ENCODE measurements around the gene E2F1. TPM values are rescaled to one million over a fixed set of nuclear protein-coding genes. Genes with fewer than 3 reads are reported as not detected.
A peak's percentile ranks its signal among the peaks of the same experiment; 100 is the strongest.

The E2F1 gene
- total RNA-seq, 1 donor from 2014 or later, result 8.9 TPM

DNA sequence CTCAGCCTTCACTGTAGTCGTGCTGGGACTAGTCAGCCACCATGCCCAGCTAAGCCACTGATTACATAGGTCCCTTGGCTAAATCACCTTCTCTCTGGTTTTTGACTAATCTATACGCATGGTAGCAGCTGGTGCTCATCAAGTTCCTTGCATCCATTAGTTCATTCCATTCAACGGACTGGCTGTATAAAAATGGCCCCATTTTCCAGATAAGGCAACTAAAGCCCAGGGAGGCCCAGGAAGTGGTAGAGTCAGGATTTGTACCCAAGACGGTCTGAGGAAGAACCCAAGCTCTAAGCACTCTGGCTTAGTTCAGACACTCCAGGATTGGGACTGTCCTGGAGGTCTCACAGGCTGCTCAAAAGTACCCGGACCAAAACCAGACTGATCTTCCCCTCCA is 4.9 kb downstream of the E2F1 start:
- POLR2A ChIA-PET, result interaction anchor here (1.5 kb wide), 1 partner anchor 38 kb away, joined by 3 read pairs; the partner anchor contains the start of gene PXMP4
- DNase-seq, result no peak
- TF ChIP-seq, protein P1, sequence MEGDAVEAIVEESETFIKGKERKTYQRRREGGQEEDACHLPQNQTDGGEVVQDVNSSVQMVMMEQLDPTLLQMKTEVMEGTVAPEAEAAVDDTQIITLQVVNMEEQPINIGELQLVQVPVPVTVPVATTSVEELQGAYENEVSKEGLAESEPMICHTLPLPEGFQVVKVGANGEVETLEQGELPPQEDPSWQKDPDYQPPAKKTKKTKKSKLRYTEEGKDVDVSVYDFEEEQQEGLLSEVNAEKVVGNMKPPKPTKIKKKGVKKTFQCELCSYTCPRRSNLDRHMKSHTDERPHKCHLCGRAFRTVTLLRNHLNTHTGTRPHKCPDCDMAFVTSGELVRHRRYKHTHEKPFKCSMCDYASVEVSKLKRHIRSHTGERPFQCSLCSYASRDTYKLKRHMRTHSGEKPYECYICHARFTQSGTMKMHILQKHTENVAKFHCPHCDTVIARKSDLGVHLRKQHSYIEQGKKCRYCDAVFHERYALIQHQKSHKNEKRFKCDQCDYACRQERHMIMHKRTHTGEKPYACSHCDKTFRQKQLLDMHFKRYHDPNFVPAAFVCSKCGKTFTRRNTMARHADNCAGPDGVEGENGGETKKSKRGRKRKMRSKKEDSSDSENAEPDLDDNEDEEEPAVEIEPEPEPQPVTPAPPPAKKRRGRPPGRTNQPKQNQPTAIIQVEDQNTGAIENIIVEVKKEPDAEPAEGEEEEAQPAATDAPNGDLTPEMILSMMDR (IDR thresholded peaks at IDR 0.05), result no peak
- intact Hi-C loops (cut with micrococcal nuclease), result no loop called here
- peaks cover 47% of the 10 kb centered on the region for H3K4me1 Mint-ChIP-seq
- H3K27me3 Mint-ChIP-seq, result no peaks in the 10 kb centered on the region
- no peaks in the 10 kb centered on the region for H3K36me3 Mint-ChIP-seq (ENCODE audit: low read depth)
- CTCF ChIA-PET, result interaction anchor here (0.8 kb wide), 1 partner anchor 14 kb away, joined by 3 read pairs; no protein-coding TSS in a partner anchor
- no peak overlapping the region for H3K27ac Mint-ChIP-seq
- no peak overlapping the region for H3K4me3 Mint-ChIP-seq
- no peaks in the 10 kb centered on the region for H3K9me3 Mint-ChIP-seq
- ATAC-seq (ENCODE audit: low read depth), result no peak

DNA sequence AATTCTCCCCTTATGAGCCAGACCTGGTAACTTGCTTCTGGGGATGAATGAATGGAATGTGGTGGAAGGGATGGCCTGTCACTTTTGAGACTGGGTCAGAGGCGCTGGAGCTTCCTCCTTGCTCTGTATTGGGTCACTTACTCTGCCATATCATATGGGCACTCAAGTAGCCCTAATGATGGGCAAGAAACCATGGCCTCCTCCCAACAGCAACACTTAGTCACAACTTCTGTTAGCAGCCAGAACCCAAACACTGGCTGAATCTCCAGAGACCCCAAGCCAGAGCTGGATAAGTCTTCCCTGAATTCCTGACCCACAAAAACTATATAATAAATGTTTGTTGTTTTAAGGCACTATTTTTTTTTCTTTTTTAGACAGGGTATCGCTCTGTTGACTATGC is 5.5 kb downstream of the E2F1 start:
- Mint-ChIP-seq H3K27me3 (no peaks in the 10 kb centered on the region), H3K36me3 (ENCODE audit: low read depth) (no peaks in the 10 kb centered on the region), H3K4me1 (peaks cover 47% of the 10 kb centered on the region), H3K9me3 (no peaks in the 10 kb centered on the region), H3K27ac (no peak overlapping the region), H3K4me3 (no peak overlapping the region)
- intact Hi-C loops (cut with micrococcal nuclease), result no loop called here
- no peak for DNase-seq
- ATAC-seq (ENCODE audit: low read depth), result no peak
- POLR2A ChIA-PET, result interaction anchor here (1.5 kb wide), 1 partner anchor 39 kb away, joined by 3 read pairs; the partner anchor contains the start of gene PXMP4
- CTCF ChIA-PET, result no interaction called here
- TF ChIP-seq, protein P1 (IDR thresholded peaks at IDR 0.05), result no peak

DNA sequence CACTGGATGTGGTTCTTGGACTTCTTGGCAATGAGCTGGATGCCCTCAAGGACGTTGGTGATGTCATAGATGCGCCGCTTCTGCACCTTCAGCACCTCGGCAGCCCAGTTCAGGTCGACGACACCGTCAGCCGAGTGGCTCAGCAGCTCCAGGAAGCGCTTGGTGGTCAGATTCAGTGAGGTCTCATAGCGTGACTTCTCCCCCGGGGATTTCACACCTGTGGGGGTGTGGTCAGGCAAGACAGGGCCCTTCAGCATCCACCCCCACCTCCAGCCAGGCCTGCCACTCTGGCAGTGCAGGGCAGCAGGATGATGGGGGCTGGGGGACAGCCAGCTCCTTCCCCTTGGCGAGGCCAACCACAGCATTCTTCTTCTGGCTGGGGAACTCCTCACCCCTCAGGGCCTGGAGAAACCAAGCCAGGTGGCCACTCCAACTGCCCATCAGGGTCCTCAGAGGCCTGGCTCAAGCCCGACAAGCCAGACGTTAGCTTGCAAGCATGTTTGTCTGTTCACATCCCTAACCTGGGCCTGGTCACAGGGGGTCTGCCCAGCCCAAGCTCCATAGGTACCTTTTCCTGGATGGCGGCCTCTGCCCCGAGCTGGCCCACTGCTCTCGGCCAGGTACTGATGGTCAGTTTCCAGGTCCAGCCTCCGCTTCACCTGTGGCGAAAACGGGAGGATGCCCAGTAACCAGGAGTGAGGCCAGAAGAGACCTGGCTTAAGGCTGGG is 6.3 kb downstream of the E2F1 start:
- H3K27ac Mint-ChIP-seq, result peak overlapping the region; percentile 35
- CTCF ChIA-PET, result interaction anchor here (2.7 kb wide), 1 partner anchor 12 kb away, joined by 23 read pairs; no protein-coding TSS in a partner anchor
- ATAC-seq (ENCODE audit: low read depth), result peak; percentile 86
- TF ChIP-seq, protein P1 (IDR thresholded peaks at IDR 0.05), result no peak
- DNase-seq, result no peak
- POLR2A ChIA-PET, result interaction anchor here (0.8 to 1.9 kb wide), 4 partner anchors 12 to 99 kb away, joined by 3 to 18 read pairs (median 3); partner anchors contain the start of genes ACTL10 and PXMP4
- H3K4me3 Mint-ChIP-seq, result no peak overlapping the region
- intact Hi-C loops (cut with micrococcal nuclease), result no loop called here
- H3K27me3 Mint-ChIP-seq, result no peaks in the 10 kb centered on the region
- H3K9me3 Mint-ChIP-seq, result no peaks in the 10 kb centered on the region
- no peaks in the 10 kb centered on the region for H3K36me3 Mint-ChIP-seq (ENCODE audit: low read depth)
- peaks cover 43% of the 10 kb centered on the region for H3K4me1 Mint-ChIP-seq

DNA sequence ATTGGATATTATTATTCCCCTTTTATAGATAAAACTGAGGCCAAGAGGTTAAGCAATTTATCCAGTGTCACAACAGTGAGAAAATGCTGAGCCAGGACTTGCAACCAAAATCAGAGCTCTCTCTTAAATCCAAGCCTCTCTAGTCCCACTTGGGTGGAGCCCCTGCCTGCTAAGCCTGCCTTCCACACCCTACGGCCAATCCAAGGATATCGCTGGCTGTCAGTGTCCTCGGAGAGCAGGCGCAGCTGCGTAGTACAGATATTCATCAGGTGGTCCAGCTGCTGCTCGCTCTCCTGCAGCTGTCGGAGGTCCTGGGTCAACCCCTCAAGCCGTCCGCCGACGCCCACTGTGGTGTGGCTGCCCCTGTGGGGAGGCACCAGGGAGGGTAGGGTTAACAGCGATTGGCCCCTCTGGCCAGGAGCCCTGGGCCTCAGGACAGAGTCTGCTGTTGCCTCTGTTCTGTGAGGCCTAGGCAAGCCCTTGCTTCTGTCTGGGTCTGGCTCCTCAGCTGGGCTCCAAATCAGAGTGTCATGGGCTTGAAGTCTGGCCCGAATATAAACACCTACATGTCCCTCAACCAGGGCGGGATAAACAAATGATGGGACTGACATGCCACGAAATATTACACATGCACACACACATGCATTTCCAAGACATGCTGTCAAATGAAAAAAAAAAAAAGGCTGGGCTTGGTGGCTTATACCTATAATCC is 8.0 kb downstream of the E2F1 start:
- CTCF ChIA-PET, result interaction anchor here (2.7 kb wide), 1 partner anchor 10 kb away, joined by 23 read pairs; no protein-coding TSS in a partner anchor
- DNase-seq (no peak), ATAC-seq (ENCODE audit: low read depth) (no peak)
- no peaks in the 10 kb centered on the region for H3K36me3 Mint-ChIP-seq (ENCODE audit: low read depth)
- H3K27me3 Mint-ChIP-seq, result no peaks in the 10 kb centered on the region
- H3K9me3 Mint-ChIP-seq, result no peaks in the 10 kb centered on the region
- no peak overlapping the region for H3K4me3 Mint-ChIP-seq
- intact Hi-C loops (cut with micrococcal nuclease), result no loop called here
- peaks cover 47% of the 10 kb centered on the region for H3K4me1 Mint-ChIP-seq
- H3K27ac Mint-ChIP-seq, result peak overlapping the region; percentile 35
- POLR2A ChIA-PET, result interaction anchor here (0.6 to 0.7 kb wide), 2 partner anchors 130 to 234 kb away, joined by 7 to 10 read pairs; no protein-coding TSS in a partner anchor
- TF ChIP-seq, protein P1 (IDR thresholded peaks at IDR 0.05), result no peak
